CD14-positive monocyte (primary cell): ENCODE measurements around the gene HERC2. TPM values are rescaled to one million over a fixed set of nuclear protein-coding genes. Genes with fewer than 3 reads are reported as not detected.
"Not testable (repeated sequence)": the region's sequence is repeated elsewhere in the genome, so short reads cannot be mapped to it uniquely, and the experiment has no call there.

Experiments
- DNase-seq, 3 donors: peaks; one replicate each; pipeline ENCODE4 v3.0.0-alpha.2; 2011 to 2022
- H2AFZ ChIP-seq: 2 replicates; pipeline ENCODE4 v1.6.0; 2012; ENCODE audit warnings: mild to moderate bottlenecking, low read depth, low read length, inconsistent platforms; ENCODE audit not compliant: insufficient read depth, poor library complexity, severe bottlenecking
- H3K27ac ChIP-seq, 2 donors: 1 replicate in 1 of 2; 2 replicates in 1 of 2; pipeline ENCODE4 v1.5.1; 2012 to 2013; ENCODE audit warnings: low read length in 2 of 2, control low read depth in 1 of 2, inconsistent platforms in 1 of 2, low read depth in 1 of 2, mild to moderate bottlenecking in 1 of 2
- H3K27me3 ChIP-seq, 2 donors: one replicate each; pipeline versions ENCODE4 v1.6.0 to v1.6.1; 2011 to 2013; ENCODE audit warnings: low read length in 2 of 2; ENCODE audit not compliant: control insufficient read depth in 2 of 2, insufficient read depth in 2 of 2
- H3K36me3 ChIP-seq, 2 donors: replicated peaks in 1 of 2; 1 replicate in 1 of 2; 2 replicates in 1 of 2; pipeline versions ENCODE4 v1.5.1 to v1.6.1; 2012 to 2013; ENCODE audit warnings: low read length in 2 of 2, control low read depth in 1 of 2, inconsistent platforms in 1 of 2, mild to moderate bottlenecking in 1 of 2; ENCODE audit not compliant: insufficient read depth in 2 of 2, control insufficient read depth in 1 of 2
- H3K4me1 ChIP-seq, 2 donors: 1 replicate in 1 of 2; 2 replicates in 1 of 2; pipeline versions ENCODE4 v1.5.1 to v1.6.1; 2012 to 2013; ENCODE audit warnings: low read length in 2 of 2, control low read depth in 1 of 2, inconsistent platforms in 1 of 2, mild to moderate bottlenecking in 1 of 2, moderate library complexity in 1 of 2; ENCODE audit not compliant: insufficient read depth in 2 of 2, control insufficient read depth in 1 of 2
- H3K4me2 ChIP-seq: replicated peaks from 2 replicates; pipeline ENCODE3; 2012; ENCODE audit warnings: low read length, moderate library complexity, mild to moderate bottlenecking; ENCODE audit not compliant: poor library complexity, severe bottlenecking; ENCODE audit errors: extremely low read depth
- H3K4me3 ChIP-seq, 3 experiments: fragments of 200-600 bp in 1 of 3; sonication (generic) in 1 of 3; replicated peaks in 1 of 3; 1 replicate in 2 of 3; 2 replicates in 1 of 3; pipeline ENCODE4 v1.5.1; 2011 to 2013; ENCODE audit warnings: low read length in 3 of 3, mild to moderate bottlenecking in 3 of 3, control low read depth in 2 of 3, low read depth in 2 of 3, inconsistent platforms in 1 of 3, moderate library complexity in 1 of 3
- H3K79me2 ChIP-seq: 2 replicates; pipeline ENCODE4 v1.6.0; 2012; ENCODE audit warnings: mild to moderate bottlenecking, control low read depth, inconsistent platforms, low read length, moderate library complexity; ENCODE audit not compliant: insufficient read depth
- H3K9ac ChIP-seq: 2 replicates; pipeline ENCODE4 v1.6.0; 2017; ENCODE audit warnings: low read length, mild to moderate bottlenecking; ENCODE audit not compliant: insufficient read depth, poor library complexity, severe bottlenecking
- H3K9me3 ChIP-seq, 2 donors: replicated peaks in 1 of 2; 1 replicate in 1 of 2; 2 replicates in 1 of 2; pipeline versions ENCODE4 v1.5.1 to v1.6.1; 2012 to 2013; ENCODE audit warnings: low read length in 2 of 2, control low read depth in 1 of 2; ENCODE audit not compliant: control insufficient read depth in 1 of 2, insufficient read depth in 1 of 2
- H4K20me1 ChIP-seq: 2 replicates; pipeline ENCODE4 v1.6.0; 2012; ENCODE audit warnings: mild to moderate bottlenecking, low read length, control low read depth, moderate library complexity; ENCODE audit not compliant: insufficient read depth
- H3K27ac Mint-ChIP-seq, 7 donors: one replicate each; pipeline ENCODE4 v1.8.0; 2020; ENCODE audit warnings: mild to moderate bottlenecking in 7 of 7, mixed read lengths in 7 of 7, moderate library complexity in 6 of 7, inconsistent platforms in 2 of 7
- H3K27me3 Mint-ChIP-seq, 3 donors: one replicate each; pipeline ENCODE4 v1.8.0; 2021 to 2022; ENCODE audit warnings: low read depth in 3 of 3, mild to moderate bottlenecking in 3 of 3, mixed read lengths in 3 of 3, moderate library complexity in 3 of 3, inconsistent platforms in 1 of 3
- H3K36me3 Mint-ChIP-seq, 2 donors: one replicate each; pipeline ENCODE4 v1.8.0; 2020; ENCODE audit warnings: mixed read lengths in 2 of 2, inconsistent platforms in 1 of 2, mild to moderate bottlenecking in 1 of 2
- H3K4me1 Mint-ChIP-seq: one replicate; pipeline ENCODE4 v1.8.0; 2020; ENCODE audit warnings: mild to moderate bottlenecking, mixed read lengths
- H3K4me3 Mint-ChIP-seq, 2 donors: one replicate each; pipeline ENCODE4 v1.8.0; 2020; ENCODE audit warnings: mild to moderate bottlenecking in 2 of 2, mixed read lengths in 2 of 2, moderate library complexity in 1 of 2
- H3K9me3 Mint-ChIP-seq, 7 donors: one replicate each; pipeline ENCODE4 v1.8.0; 2020 to 2022; ENCODE audit warnings: mixed read lengths in 7 of 7, mild to moderate bottlenecking in 6 of 7, moderate library complexity in 6 of 7, inconsistent platforms in 2 of 7
- CTCF ChIP-seq: fragments of 200-600 bp; IDR thresholded peaks from one replicate; pipeline ENCODE4 v1.8.0; 2022; ENCODE audit warnings: antibody characterized with exemption, mild to moderate bottlenecking
- WGBS: methylation state at CpG from one replicate; pipeline ENCODE4 v1.1.5; 2013; ENCODE audit warnings: missing lambda C conversion rate; ENCODE audit not compliant: insufficient coverage; 5-methylcytosine and 5-hydroxymethylcytosine counted together
- intact Hi-C, 2 donors: fragments of 100-400 bp; cut with micrococcal nuclease; formaldehyde crosslinking; loops; one replicate each; pipeline versions ENCODE4 v1.15.0 to v1.15.1; 2023
- polyA plus RNA-seq, 3 donors: library from polyadenylated mRNA; depleted of rRNA in 1 of 3; unstranded in 2 of 3; stranded (reverse) in 1 of 3; fragments of 300-500 nt in 2 of 3; fragments of >200 nt in 1 of 3; fragmentation: Illumina TruSeq in 2 of 3; gene quantifications; 1 replicate in 2 of 3; 2 replicates in 1 of 3; pipeline ENCODE4 v1.2.3, GENCODE V29; 2012 to 2021

The HERC2 gene
- polyA plus RNA-seq, 3 donors = 3.1 to 9.0 (median 4.7) TPM

GRCh38 chr15:28243399-28243798, 78.6 kb downstream of the HERC2 start:
- intact Hi-C loops = no loop called here
- no peaks in the 10 kb centered on the region for H3K27me3 ChIP-seq
- Mint-ChIP-seq H3K4me3 (no peak overlapping the region), H3K27me3 (peaks cover 0 to 2% (median 0%) of the 10 kb centered on the region in 3 donors), H3K36me3 (peaks cover 51 to 66% of the 10 kb centered on the region in 2 donors), H3K9me3 (peaks cover 7 to 14% (median 10%) of the 10 kb centered on the region in 7 donors), H3K4me1 (no peaks in the 10 kb centered on the region), H3K27ac (no peak overlapping the region)
- H2AFZ ChIP-seq = no peak overlapping the region
- no peak overlapping the region for H3K9ac ChIP-seq
- peaks cover 5 to 8% of the 10 kb centered on the region in 2 donors for H3K9me3 ChIP-seq
- WGBS = no CpG with 5 or more reads among the region's 1 CpG
- no peak overlapping the region for H3K27ac ChIP-seq
- no peaks in the 10 kb centered on the region for H4K20me1 ChIP-seq
- no peaks in the 10 kb centered on the region for H3K79me2 ChIP-seq
- H3K4me1 ChIP-seq = no peaks in the 10 kb centered on the region
- H3K4me3 ChIP-seq = no peak overlapping the region
- H3K36me3 ChIP-seq = peaks cover 23 to 55% of the 10 kb centered on the region in 2 donors
- no peak for DNase-seq
- TF ChIP-seq CTCF = no peak
- no peak overlapping the region for H3K4me2 ChIP-seq

GRCh38 chr15:28238296-28238695, 83.7 kb downstream of the HERC2 start:
- H3K9ac ChIP-seq, H3K9me3 Mint-ChIP-seq, H3K4me3 ChIP-seq, H4K20me1 ChIP-seq, H3K27ac ChIP-seq, H2AFZ ChIP-seq, DNase-seq, H3K4me1 Mint-ChIP-seq, H3K27ac Mint-ChIP-seq, H3K79me2 ChIP-seq, H3K4me3 Mint-ChIP-seq, H3K9me3 ChIP-seq, H3K27me3 Mint-ChIP-seq, H3K4me1 ChIP-seq, H3K27me3 ChIP-seq, intact Hi-C loops, H3K4me2 ChIP-seq: not testable (repeated sequence)
- no CpG with 5 or more reads among the region's 4 CpGs for WGBS
- peaks cover 14 to 30% of the 10 kb centered on the region in 2 donors for H3K36me3 ChIP-seq
- peaks cover 42 to 54% of the 10 kb centered on the region in 2 donors for H3K36me3 Mint-ChIP-seq

- H3K4me3 ChIP-seq, H3K27ac Mint-ChIP-seq, H3K4me1 ChIP-seq, H4K20me1 ChIP-seq, H3K27me3 ChIP-seq, H3K9ac ChIP-seq, H3K4me2 ChIP-seq, DNase-seq, intact Hi-C loops, H3K4me1 Mint-ChIP-seq, H3K9me3 ChIP-seq, H3K4me3 Mint-ChIP-seq, H3K79me2 ChIP-seq, H3K9me3 Mint-ChIP-seq, H3K27me3 Mint-ChIP-seq, H3K27ac ChIP-seq, H2AFZ ChIP-seq: not testable (repeated sequence)
- H3K36me3 ChIP-seq = peaks cover 17 to 34% of the 10 kb centered on the region in 2 donors
- H3K36me3 Mint-ChIP-seq = peaks cover 51 to 61% of the 10 kb centered on the region in 2 donors
- WGBS = 12% methylated on average over 2 of the region's 6 CpGs
Observed at GRCh38 chr15:28231743-28232142, 90.2 kb downstream of the HERC2 start.

- H3K79me2 ChIP-seq, H3K4me3 ChIP-seq, H3K27me3 Mint-ChIP-seq, H3K27me3 ChIP-seq, H2AFZ ChIP-seq, H3K4me3 Mint-ChIP-seq, intact Hi-C loops, H3K9ac ChIP-seq, H3K27ac ChIP-seq, H3K27ac Mint-ChIP-seq, H3K4me1 ChIP-seq, H3K9me3 Mint-ChIP-seq, H3K9me3 ChIP-seq, H4K20me1 ChIP-seq, H3K4me1 Mint-ChIP-seq, H3K4me2 ChIP-seq, DNase-seq: not testable (repeated sequence)
- no CpG with 5 or more reads among the region's 7 CpGs for WGBS
- H3K36me3 ChIP-seq = peaks cover 17 to 34% of the 10 kb centered on the region in 2 donors
- H3K36me3 Mint-ChIP-seq = peaks cover 54 to 60% of the 10 kb centered on the region in 2 donors
Observed at GRCh38 chr15:28231336-28231735, 90.6 kb downstream of the HERC2 start.
